GM19324 (cell line): ENCODE data around the gene ADD3.

Experiments used
- ATAC-seq: cut with Tn5 transposase; IDR thresholded peaks from one replicate; pipeline ENCODE4 v1.9.1; 2021; ENCODE audit warnings: mild to moderate bottlenecking, moderate library complexity; ENCODE audit not compliant: unreplicated experiment, low FRiP score

ADD3 gene

DNA sequence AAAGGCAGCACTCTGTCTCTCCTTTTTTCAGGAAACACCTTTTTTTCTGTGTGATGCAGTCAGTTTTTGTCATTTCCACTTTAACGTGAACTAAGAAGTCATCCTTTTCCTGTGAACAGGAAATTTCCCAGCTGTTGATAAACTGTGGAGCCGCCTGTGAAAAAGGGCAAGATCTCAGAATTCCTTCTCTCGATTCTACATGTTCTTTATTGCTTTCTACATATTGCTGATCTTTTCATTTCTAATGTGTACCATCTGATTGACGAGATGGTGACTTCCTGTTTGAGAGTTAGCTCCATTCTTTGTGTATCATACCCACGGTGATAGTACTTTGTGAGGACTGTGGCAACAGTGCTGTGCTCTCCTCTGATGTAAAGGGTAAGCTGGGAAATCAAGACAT, 50.4 kb downstream of the ADD3 start:
- no peak for ATAC-seq

DNA sequence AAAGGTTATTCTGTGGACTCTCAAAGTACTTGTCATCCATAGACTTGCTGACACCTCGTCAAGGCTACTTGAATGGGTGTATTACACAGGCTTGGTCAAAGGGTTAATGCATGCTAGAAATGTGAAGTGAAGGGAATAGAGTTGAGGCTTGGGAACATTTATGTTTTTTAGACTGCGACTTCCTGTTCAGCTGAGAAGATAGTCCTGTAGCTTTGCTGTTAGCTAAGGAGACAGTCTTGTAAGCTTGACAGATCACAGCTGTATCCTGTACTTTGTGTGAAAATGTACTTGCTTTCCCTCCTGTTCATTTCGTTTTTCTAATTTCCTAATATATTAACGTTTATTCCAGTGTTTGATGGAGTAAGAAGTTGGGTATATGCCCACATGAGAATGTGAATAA, 52.1 kb downstream of the ADD3 start:
- ATAC-seq: no peak

DNA sequence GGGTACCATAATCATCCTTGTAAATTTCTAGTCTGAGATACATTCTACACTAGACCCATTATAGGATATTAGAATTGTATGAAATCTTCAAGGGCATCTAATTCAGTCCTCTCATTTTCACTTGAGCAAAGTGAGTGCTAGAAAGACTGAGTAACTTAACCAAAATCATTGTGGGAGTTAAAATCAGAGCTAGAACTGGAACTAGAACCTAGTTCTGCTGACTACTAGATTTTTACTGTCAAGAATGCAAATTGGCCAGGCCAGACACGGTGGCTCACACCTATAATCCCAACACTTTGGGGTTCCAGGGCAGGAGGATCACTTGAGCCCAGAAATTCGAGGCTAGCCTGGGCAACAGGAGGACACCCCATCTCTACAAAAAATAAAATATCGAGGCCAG, 53.9 kb downstream of the ADD3 start:
- ATAC-seq: no peak

DNA sequence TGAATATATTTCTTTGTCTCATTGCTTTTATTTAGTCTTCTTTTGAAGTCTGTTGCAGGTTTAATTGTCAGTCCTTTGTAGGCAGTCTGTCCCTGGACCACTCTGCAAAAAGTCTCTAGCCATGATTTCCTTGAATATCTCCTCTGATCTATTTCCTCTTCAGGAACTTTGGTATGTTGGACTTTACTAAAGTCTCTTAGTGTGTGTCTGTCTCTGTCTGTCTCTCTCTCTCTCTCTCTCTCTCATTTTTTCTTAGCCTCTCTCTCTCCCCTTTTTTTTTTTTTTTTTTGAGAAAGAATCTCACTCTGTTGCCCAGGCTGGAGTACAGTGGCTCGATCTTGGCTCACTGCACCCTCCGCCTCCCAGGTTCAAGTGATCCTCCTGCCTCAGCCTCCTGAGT, 57.5 kb downstream of the ADD3 start:
- ATAC-seq: no peak

DNA sequence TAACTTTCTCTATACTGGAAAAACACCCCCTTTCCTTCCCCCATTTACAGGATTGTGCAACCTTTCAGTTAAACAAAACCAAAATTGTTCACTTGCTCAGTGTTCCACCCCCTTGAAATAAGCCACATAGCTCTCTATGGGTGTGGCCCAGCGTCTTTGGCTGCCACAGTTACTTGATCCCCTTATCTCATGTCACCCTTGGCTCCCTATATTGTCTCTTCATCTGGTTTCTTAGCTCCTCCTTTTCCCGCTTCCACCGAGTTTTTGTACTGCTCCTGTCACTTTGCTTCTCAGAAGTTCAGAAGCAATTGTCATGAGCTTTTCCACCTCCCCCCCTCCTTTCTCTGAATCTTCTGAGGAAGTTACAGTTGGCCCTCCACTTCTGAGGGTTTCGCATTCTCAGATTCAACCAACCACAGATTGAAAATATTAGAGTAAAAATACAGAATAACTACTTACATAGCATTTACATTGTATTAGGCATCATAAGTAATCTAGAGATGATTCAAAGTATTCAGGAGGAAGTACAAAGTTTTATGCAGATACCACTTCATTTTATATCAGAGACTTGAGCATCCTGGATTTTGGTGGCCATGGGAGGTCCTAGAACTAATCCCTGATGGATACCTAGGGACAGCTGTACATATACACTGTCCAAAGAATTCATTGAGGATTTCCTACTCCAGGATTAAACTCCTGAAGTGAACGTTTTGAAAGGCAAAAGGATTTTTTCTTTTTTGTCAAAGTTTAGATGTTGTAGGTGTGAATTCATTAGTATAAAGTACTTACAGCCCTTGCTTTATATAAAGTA, 60.4 kb downstream of the ADD3 start:
- no peak for ATAC-seq

DNA sequence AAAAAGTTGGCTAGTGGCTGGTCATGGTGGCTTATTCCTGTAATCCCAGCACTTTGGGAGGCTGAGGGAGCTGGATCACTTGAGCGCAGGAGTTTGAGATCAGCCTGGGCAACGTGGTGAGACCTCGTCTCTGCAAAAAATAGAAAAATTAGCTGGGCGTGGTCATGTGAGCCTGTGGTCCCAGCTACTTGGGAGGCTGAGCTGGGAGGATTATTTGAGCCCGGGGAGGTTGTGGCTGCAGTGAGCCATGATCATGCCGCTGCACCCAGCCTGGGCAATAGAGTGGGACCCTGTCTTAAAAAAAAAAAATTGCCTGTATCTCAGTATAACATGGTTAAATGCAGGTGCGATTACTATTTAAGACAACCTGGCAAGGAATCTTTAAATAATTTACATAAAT, 61.0 kb downstream of the ADD3 start:
- no peak for ATAC-seq

DNA sequence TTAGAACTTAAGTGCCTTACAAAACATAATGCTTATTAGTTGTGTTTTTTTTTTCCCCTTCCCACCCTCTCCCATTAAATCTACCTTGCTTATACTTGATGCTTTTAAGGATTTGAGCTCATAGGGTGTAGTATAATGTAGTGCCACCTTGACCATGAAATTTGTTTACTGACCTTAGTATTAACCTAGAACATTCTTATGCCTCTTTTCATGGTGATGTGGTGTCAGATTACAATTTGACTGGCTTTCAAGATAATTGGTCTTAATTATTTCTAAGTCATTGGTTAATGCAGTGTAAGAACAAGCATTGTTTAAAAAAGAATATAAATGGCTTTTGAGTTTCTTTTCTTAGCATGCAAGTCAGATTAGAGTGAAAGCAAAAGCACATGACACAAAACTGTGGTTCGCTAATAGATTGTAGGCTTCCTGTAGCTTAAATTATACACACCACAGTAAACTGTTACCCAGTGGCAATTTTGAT, 61.8 kb downstream of the ADD3 start:
- peak; percentile 61 for ATAC-seq

DNA sequence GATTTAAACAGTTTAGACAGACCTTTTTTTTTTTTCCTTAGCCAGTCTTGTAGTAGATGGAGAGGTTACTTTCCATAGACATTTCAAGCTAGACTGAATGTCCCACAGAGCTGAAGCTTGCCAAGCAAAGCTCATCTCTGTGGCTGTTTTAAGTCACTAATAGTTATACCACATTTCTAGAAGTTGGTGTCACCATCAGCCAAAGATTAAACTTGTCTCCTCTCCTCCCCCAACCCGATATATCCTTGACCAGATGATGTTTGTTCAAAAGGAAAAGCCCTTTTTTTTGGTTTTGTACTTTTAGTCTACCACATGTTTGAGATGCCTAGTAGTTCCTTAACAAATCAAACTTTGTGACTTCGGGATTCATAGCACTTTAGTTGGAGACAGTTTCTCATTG, 66.1 kb downstream of the ADD3 start:
- no peak for ATAC-seq

DNA sequence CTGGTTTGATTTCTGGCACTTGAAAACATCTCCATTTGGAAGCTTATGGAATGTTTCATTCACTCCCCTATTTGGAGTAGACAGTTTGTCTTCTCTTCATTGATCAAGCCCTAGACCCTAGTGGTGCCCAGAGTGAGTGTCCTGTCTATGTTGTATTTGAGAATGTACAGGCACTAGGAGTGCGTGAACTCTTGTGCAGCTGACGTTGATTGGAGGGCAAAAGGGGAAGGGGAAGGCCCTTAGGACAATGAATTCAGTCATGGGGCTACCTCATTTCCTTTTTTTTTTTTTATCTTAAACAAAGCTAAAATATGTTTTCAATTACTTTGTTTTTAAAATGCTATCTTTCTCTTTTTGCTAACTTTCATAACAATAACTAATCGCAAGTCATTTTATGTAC, 66.5 kb downstream of the ADD3 start:
- no peak for ATAC-seq

DNA sequence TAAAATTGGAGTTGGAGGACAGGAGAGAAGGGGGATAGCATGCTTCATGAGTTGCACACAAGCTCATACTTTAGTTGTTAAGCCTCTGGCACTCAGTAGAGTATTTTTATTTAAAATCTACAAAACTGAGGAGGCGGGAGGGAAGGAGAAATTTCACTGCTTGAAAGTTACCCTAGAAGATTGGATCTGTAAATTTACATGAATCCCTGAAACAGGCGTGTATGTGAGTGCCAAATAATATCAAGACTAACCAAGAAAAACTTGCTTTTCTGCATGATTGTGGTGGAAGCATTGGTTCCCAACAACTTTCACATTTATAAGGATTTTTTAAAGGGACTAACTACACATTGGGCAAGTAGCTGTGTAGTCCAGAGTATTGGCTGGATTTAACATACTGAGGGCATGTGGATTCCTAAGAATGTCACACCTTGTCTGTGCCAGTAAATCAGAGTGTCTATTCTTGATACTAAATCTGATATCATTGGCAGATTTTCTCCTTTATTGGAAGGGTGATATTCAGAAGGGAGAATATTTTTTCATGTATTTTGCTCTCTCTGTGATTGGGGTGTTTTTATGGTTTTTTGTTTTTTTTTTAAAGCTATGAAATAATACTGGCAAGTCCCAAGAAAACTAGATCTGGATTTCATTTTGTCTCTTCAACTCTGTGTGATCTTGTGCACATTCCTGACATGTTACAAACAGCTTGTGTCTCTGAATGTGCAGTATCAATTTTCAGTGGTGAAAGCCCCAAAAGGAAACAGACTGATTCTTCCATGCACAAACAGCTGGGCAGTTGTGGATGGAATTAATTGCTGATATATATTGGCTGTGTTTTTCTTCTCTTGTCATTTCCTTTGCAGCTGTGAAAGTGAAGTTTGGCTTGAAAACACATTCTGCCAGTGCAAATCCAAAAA, 67.2 kb downstream of the ADD3 start:
- no peak for ATAC-seq

DNA sequence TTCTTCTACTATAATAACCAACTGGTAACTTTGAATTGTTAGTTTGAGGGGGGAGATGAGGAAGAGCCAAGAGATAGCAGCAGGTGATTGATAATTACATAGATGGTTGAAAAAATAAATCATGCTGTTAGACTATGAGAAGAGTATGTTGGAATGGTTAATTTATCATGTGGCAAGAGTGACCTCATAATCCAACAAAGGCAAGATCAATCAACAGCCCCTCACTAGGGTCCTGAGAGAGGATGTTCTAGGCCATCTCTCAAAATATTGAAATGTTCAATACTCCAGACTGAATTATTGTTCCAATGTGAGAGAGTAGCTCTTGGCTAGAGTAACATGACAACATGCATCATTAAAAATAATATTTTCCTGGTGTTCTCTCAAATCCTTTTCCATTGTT, 67.9 kb downstream of the ADD3 start:
- ATAC-seq: no peak

DNA sequence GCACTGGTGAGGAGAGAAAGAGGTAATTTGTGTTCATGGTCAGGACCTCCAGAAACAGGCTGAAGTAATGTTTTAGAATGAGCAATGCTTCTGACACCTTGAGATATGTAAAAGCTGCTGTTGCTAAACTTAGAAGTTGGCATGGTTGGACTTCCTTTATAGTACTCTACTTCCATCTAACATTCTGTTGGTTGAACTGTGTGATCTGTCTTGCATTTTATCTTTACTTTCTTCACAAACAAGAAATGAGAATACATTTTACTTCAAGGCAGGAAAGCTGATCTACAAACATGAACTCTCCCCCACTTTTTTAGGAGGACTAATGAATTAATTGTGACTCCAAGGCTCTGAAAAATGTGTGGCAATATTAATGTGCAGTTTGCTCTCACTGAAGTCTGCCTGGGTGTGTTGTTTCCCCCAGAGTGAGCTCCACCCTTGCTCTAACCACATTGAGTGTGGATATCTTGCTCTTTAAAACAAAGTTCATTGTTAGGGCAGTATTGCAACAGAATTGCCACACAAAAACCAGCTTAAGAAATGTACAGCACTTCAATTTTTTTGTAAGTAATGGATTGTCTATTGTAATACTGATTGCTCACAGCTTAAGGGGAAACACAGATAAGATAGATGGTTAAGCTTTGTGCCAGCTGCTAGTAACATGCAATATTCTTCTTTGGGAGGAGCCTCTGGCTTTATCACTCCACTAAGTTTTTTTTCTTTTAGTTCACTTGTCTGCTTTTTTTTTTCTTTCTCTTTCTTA, 69.0 kb downstream of the ADD3 start:
- peak; percentile 79 for ATAC-seq

DNA sequence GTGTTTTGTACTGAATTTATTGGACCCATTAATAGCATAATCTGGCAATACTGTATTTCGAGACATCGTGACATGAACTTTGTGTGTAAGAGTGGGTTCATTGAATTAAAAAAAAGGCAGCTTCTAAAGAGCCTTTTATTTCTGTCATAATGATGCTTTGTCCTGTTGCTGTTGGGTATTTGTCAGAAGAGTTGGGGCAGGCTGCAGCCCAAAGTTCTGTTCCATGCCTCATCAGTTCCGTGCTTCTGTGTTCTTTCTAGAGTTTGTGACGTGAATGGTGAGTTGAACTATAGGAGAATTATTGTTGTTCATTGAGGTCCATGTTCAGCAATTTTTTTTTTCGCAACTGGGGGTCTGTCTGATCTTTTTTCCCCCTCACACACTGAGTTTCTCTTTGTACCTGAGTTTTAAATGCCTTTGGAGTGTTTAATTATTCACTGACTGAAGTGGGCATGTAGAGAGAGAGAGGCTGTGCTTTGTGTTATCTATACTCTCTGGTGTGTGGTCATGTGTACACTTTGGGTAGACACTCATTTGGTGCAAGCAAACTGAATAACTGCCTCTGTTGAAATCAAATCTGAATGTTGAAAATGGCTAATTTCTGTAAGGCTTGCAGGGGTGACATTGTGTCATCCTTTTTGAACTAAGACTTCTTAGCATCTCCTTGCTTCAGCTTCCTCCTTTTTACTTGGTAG, 69.8 kb downstream of the ADD3 start:
- ATAC-seq: no peak

DNA sequence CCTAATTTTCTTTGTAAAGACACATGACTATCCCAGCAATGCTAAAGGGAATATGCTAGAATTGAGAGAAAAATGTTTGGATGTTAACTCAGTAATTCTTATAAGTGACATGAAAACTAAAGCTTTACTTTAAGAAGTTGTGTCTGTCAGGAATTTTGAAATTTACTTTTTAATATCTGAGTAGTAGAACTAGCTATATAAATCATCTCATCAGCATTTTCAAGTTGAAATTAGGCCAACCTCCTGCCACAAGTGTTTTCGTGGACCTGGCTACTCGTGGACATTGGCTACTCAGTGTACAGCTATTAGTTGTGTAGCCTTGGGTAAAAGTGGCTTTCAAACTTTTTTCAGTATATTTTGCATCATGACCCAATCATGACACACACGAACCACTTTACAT, 70.5 kb downstream of the ADD3 start:
- no peak for ATAC-seq

DNA sequence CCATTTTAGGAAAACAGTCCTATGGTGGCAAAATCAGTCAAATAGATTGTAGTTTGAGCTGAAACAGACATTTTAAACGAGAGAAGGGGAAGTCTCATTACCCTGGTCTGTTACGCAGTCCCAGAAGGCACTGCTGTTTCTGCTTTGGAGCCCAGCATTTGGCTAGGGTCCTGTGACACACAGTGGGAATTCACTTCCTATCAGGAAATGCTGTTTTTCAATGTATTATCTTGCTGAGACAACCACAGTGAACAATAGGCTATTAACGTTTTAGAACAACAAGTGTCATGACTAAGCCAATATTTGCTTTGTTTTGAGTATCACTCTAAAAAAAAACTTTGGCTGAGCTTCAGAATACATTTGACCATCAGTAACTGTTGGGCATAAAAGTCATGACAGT, 74.1 kb downstream of the ADD3 start:
- ATAC-seq: no peak

DNA sequence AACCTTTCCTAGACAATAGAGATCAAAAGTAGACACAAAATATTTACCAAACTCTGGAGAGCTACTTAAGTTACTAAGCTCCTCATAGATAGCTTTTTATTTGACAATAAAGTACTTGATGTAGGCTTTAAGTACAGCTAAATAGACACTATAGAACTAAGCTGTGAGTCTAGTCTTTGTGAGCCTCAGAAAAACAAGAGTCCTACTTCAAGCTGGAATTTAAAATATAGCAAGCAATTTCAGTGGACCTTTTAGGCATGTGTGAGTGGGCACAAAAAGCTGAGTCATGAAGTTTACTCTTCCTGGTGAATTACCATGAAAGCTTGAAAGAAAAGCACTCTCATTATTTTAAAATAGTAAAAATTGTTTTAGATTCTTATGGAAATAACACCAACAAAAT, 76.1 kb downstream of the ADD3 start:
- no peak for ATAC-seq

DNA sequence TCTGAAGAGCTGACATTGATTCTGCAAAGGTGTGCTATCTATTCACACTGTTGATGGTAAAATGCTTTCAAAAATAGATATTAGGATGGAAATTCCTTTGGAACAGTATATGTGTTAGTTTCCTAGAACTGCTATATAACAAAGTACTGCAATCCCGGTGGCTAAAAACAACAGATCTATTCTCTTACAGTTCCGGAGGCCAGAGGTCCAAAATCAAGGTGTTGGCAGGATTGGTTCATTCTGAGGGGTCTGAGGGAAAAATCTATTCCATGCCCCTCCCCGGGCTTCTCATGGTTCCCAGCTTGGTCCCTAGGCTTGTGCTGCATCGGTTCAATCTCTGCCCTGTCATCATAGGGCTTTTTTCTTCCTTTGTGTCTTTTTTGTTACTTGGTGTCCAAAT, 79.9 kb downstream of the ADD3 start:
- no peak for ATAC-seq

DNA sequence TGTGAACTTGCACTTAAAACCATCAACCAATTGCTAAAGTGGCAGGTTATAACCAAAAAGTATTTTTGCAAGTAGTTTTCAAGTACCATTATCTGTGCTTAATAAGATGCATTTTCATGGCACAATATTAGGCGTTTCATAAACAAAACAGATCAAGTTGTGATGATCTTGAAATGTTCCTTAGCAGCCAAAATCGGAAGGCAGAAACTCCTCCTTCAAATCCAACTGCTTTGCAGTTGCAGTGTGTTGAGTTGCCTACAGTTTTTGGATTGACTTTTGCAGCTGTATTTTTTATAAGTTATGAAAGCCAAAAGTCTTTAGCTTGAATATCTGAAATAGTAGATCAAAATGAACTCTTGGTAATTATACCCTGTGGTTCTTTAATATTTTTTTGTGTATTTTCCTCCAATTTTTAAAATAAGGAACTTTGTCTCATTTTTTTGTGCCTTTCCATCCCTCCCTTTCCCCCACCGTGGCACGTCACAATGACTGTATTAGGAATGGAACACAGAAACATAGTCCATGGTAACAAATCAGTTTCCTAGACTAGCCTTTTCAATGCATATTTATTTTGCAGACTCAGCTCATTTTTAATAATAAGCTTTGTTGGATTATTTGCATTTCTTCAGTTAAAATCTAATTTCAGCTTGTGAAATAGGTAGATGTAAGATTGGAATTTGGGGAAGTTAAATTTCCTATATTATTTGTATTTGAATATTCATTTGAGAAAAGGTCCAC, 80.8 kb downstream of the ADD3 start:
- ATAC-seq: no peak

DNA sequence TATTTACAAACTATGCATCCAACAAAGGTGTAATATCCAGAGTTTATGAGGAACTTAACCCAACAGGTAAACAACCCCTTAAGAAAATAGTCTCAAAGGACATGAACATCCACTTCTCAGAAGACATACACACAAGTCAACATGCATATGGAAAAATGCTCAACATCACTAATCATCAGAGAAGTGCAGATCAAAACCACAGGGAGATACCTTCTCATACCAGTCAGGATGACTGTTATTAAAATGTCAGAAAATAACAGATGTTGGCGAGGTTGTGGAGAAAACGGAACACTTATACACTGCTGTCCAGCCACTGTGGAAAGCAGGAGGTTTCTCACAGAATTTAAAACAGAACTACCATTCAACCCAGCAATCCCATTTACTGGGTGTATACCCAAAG, 84.0 kb downstream of the ADD3 start:
- no peak for ATAC-seq

DNA sequence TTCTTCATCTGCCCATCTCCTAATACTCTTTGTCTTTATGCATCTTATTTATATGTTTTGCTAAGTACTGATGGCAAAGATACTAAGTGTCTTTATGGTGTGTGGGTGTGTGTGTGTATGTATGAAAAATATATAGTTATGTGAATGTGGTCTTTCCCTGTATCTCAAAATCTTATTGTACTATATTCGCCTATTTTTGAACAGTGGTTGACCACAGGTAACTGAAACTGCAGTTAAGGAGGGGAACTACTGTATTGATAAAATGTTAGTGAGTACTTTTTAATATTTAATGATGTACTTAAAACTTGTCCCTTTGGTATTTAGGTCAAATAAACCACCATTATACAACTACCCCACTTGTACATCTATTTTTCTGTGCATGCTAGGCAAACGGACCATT, 85.9 kb downstream of the ADD3 start:
- no peak for ATAC-seq
